ENCODE measurements around the gene CAMKMT. TPM values are rescaled to one million over a fixed set of nuclear protein-coding genes. Genes with fewer than 3 reads are reported as not detected.

The CAMKMT gene
- total RNA-seq, 3 donors from 2014 or later, result 6.4 to 11.8 (median 10.5) TPM

GRCh38 chr2:44753552-44754285, 392.0 kb downstream of the CAMKMT start:
- no peaks in the 10 kb centered on the region for H3K4me1 ChIP-seq
- no peaks in the 10 kb centered on the region for H3K9me3 ChIP-seq
- TF ChIP-seq POLR2A (IDR thresholded peaks at IDR 0.05), result no peak
- TF ChIP-seq POLR2AphosphoS5 (IDR thresholded peaks at IDR 0.05), result no peak
- no peak for TF ChIP-seq CTCF (IDR thresholded peaks at IDR 0.05)
- no peak overlapping the region for H3K27ac ChIP-seq
- intact Hi-C loops (cut with DNase I; ENCODE audit: low total_unique reads), result no loop called here
- DNase-seq (ENCODE audit: low spot score in 2 of 2), result no peak
- no peaks in the 10 kb centered on the region for H3K27me3 ChIP-seq
- no peak overlapping the region for H3K4me3 ChIP-seq
- H3K36me3 ChIP-seq, result no peaks in the 10 kb centered on the region

DNA sequence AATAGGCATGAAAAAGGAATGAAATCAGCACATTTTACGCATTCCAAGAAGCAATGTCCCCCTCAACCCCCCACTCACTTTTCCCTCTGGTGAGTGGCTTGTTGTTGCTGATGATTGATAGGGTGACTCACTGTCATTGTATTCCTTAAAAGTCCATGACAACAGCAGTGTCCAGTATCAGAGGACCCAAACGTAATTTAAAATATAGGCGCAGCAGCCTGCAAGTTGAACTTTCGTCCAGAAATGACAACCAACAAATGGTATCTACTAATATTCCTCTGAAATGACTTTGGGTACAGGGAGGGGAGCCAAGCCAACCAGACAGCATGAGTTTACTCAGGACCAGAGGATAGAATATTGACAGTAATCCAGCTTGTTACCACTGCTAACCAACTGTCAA, 396.8 kb downstream of the CAMKMT start:
- intact Hi-C loops (cut with DNase I; ENCODE audit: low total_unique reads), result no loop called here
- Histone ChIP-seq H3K27ac (no peak overlapping the region), H3K4me3 (no peak overlapping the region), H3K36me3 (no peaks in the 10 kb centered on the region), H3K27me3 (no peaks in the 10 kb centered on the region), H3K9me3 (no peaks in the 10 kb centered on the region), H3K4me1 (no peaks in the 10 kb centered on the region)
- no peak for DNase-seq (ENCODE audit: low spot score in 2 of 2)
- TF ChIP-seq CTCF (IDR thresholded peaks at IDR 0.05), result no peak
- TF ChIP-seq POLR2AphosphoS5 (IDR thresholded peaks at IDR 0.05), result no peak

GRCh38 chr2:44759823-44760222, 398.1 kb downstream of the CAMKMT start:
- Histone ChIP-seq H3K4me1 (no peaks in the 10 kb centered on the region), H3K27ac (no peak overlapping the region), H3K4me3 (no peak overlapping the region), H3K36me3 (no peaks in the 10 kb centered on the region), H3K27me3 (no peaks in the 10 kb centered on the region), H3K9me3 (no peaks in the 10 kb centered on the region)
- DNase-seq (ENCODE audit: low spot score in 2 of 2), result no peak
- intact Hi-C loops (cut with DNase I; ENCODE audit: low total_unique reads), result no loop called here
- TF ChIP-seq POLR2A (IDR thresholded peaks at IDR 0.05), result no peak
- no peak for TF ChIP-seq CTCF (IDR thresholded peaks at IDR 0.05)
- no peak for TF ChIP-seq POLR2AphosphoS5 (IDR thresholded peaks at IDR 0.05)

- TF ChIP-seq POLR2A (IDR thresholded peaks at IDR 0.05) (no peak), CTCF (IDR thresholded peaks at IDR 0.05) (no peak), POLR2AphosphoS5 (IDR thresholded peaks at IDR 0.05) (no peak)
- no peaks in the 10 kb centered on the region for H3K4me1 ChIP-seq
- DNase-seq (ENCODE audit: low spot score in 2 of 2), result no peak
- H3K27ac ChIP-seq, result no peak overlapping the region
- intact Hi-C loops (cut with DNase I; ENCODE audit: low total_unique reads), result no loop called here
- H3K27me3 ChIP-seq, result no peaks in the 10 kb centered on the region
- no peaks in the 10 kb centered on the region for H3K36me3 ChIP-seq
- no peak overlapping the region for H3K4me3 ChIP-seq
- H3K9me3 ChIP-seq, result no peaks in the 10 kb centered on the region
Observed at GRCh38 chr2:44763275-44763782, 401.6 kb downstream of the CAMKMT start.

GRCh38 chr2:44766220-44766619, 404.5 kb downstream of the CAMKMT start:
- no peaks in the 10 kb centered on the region for H3K4me1 ChIP-seq
- no peak for DNase-seq (ENCODE audit: low spot score in 2 of 2)
- intact Hi-C loops (cut with DNase I; ENCODE audit: low total_unique reads), result no loop called here
- H3K9me3 ChIP-seq, result no peaks in the 10 kb centered on the region
- no peaks in the 10 kb centered on the region for H3K27me3 ChIP-seq
- H3K36me3 ChIP-seq, result no peaks in the 10 kb centered on the region
- TF ChIP-seq CTCF (IDR thresholded peaks at IDR 0.05) (no peak), POLR2AphosphoS5 (IDR thresholded peaks at IDR 0.05) (no peak), POLR2A (IDR thresholded peaks at IDR 0.05) (no peak)
- no peak overlapping the region for H3K4me3 ChIP-seq
- no peak overlapping the region for H3K27ac ChIP-seq
